ENCODE data around the gene HIGD1A.

Gene HIGD1A

GRCh38 chr3:42809202-42809601 lies 4.9 kb upstream of the HIGD1A start, which contains the start of gene ACKR2:
ACKR2 (plus strand) TSS chr3:42809445; CDS start chr3:42864503, 55,058 bp downstream.
- no peak within 1 kb of the TSS for H3K4me3 ChIP-seq (ENCODE audit: low read length)
- peak; percentile 65 for DNase-seq (ENCODE audit: low read depth)
- no peak for TF ChIP-seq CTCF (IDR thresholded peaks at IDR 0.05; ENCODE audit: insufficient read depth, low read depth, low read length, missing control alignments)

- TF ChIP-seq CTCF (IDR thresholded peaks at IDR 0.05; ENCODE audit: insufficient read depth, low read depth, low read length, missing control alignments), result no peak
- no peak overlapping the region for H3K4me3 ChIP-seq (ENCODE audit: low read length)
- DNase-seq (ENCODE audit: low read depth), result peak; percentile 56
Measured at GRCh38 chr3:42807929-42808328, 3.6 kb upstream of the HIGD1A start.

- no peak for TF ChIP-seq CTCF (IDR thresholded peaks at IDR 0.05; ENCODE audit: insufficient read depth, low read depth, low read length, missing control alignments)
- H3K4me3 ChIP-seq (ENCODE audit: low read length), result peak overlapping the region; percentile 95
- peak; percentile 19 for DNase-seq (ENCODE audit: low read depth)
Measured at GRCh38 chr3:42805141-42805821, 991 bp upstream of the HIGD1A start.

GRCh38 chr3:42804831-42805132 lies 492 bp upstream of the HIGD1A start:
- H3K4me3 ChIP-seq (ENCODE audit: low read length), result peak overlapping the region; percentile 95
- no peak for DNase-seq (ENCODE audit: low read depth)
- TF ChIP-seq CTCF (IDR thresholded peaks at IDR 0.05; ENCODE audit: insufficient read depth, low read depth, low read length, missing control alignments), result no peak

- no peak for TF ChIP-seq CTCF (IDR thresholded peaks at IDR 0.05; ENCODE audit: insufficient read depth, low read depth, low read length, missing control alignments)
- H3K4me3 ChIP-seq (ENCODE audit: low read length), result peak overlapping the region; percentile 95
- peak; percentile 30 for DNase-seq (ENCODE audit: low read depth)
Measured at GRCh38 chr3:42803414-42804105, 730 bp downstream of the HIGD1A start.

- no peak for TF ChIP-seq CTCF (IDR thresholded peaks at IDR 0.05; ENCODE audit: insufficient read depth, low read depth, low read length, missing control alignments)
- peak overlapping the region; percentile 95 for H3K4me3 ChIP-seq (ENCODE audit: low read length)
- DNase-seq (ENCODE audit: low read depth), result no peak
Measured at GRCh38 chr3:42802876-42803413, 1.3 kb downstream of the HIGD1A start.

All from epithelial cell of esophagus (primary cell).